EH (cell line): Measurements from ENCODE around the gene NUCKS1.
"Not testable (repeated sequence)": the region's sequence is repeated elsewhere in the genome, so short reads cannot be mapped to it uniquely, and the experiment has no call there.

ENCODE experiments used
- DNase-seq: peaks from one replicate; pipeline ENCODE4 v3.0.0-alpha.2; 2015; ENCODE audit warnings: low read depth

The NUCKS1 gene

DNA sequence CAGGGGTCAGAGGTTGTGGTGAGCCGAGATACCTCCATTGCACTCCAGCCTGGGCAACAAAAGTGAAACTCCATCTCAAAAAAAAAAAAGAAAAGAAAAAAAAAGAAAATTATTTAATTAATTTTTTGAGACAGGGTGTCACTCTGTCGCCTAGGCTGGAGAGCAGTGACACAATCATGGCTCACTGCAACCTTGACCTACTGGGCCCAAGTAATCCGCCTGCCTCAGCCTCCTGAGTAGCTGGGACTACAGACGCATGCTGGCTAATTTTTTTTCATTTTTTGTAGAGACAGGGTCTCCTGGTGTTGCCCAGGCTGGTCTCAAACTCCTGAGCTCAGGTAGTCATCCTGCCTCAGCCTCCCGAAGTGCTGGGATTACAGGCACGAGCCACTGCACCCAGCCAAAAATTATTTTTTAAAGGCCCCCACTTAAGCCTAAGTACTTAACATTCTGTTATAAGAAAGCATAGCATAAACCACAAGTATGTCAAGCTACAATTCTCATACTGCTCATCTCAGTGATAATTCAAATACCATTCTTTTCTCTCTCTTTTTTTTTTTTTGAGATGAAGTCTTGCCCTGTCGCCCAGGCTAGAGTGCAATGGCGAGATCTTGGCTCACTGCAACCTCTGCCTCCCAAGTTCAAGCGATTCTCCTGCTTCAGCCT, 19.9 kb downstream of the NUCKS1 start:
- DNase-seq, result peak; percentile 56

DNA sequence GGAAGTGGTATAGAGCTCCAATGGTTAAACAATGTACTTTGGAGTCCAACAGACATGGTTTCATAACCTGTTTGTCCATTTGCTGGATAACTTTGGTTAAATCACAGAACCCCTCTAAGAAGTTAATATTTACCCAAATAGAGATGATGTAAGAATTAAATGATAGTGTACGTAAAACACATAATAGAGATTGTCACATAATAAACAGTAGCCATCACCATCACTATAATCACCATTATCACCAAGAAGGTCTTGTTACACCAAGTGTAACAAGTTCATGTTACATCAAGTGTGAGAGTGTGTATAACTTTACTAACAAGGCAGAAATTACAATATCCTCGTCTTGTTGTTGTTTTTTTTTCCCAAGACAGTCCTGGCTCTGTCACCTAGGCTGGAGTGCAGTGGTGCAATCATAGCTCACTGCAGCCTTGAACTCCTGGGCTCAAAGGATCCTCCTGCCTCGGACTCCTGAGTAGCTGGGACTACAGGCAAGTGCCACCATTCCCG, 23.3 kb downstream of the NUCKS1 start:
- DNase-seq, result no peak

- no peak for DNase-seq
Observed at GRCh38 chr1:205725514-205725913, 24.5 kb downstream of the NUCKS1 start.

DNA sequence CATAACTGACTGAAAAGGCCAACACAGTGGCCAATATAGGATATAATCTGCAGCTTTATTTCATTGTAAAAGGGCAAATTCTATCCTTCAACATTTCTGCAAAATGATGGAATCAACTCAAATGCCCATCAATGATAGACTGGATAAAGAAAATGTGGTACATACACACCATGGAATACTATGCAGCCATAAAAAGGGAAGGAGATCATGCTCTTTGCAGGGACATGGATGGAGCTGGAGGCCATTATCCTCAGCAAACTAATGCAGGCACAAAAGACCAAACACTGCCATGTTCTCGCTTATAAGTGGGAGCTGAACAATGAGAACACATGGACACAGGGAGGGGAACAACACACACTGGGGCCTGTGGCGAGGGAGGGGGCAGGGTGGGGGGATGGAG, 29.2 kb downstream of the NUCKS1 start:
- not testable (repeated sequence) for DNase-seq

DNA sequence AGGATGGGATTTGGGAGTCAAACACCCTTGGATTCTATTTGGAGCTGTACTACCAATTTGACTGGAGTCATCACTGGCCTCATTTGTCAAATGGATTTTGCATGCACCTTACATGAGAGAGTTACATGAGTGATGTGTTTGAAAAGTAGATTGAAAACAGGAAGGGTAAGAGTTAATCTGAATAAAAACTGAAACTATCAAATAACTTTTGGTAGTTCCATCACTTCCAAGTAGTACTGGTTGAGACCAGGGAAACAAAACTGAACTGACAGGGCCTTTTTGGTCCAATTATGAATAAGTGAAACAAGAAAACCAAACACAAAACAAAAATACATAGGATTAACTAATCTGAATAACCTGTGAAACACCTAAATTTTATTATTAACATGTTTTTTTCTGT, 30.2 kb downstream of the NUCKS1 start:
- no peak for DNase-seq

- DNase-seq, result no peak
Observed at GRCh38 chr1:205719015-205719414, 31.0 kb downstream of the NUCKS1 start.

DNA sequence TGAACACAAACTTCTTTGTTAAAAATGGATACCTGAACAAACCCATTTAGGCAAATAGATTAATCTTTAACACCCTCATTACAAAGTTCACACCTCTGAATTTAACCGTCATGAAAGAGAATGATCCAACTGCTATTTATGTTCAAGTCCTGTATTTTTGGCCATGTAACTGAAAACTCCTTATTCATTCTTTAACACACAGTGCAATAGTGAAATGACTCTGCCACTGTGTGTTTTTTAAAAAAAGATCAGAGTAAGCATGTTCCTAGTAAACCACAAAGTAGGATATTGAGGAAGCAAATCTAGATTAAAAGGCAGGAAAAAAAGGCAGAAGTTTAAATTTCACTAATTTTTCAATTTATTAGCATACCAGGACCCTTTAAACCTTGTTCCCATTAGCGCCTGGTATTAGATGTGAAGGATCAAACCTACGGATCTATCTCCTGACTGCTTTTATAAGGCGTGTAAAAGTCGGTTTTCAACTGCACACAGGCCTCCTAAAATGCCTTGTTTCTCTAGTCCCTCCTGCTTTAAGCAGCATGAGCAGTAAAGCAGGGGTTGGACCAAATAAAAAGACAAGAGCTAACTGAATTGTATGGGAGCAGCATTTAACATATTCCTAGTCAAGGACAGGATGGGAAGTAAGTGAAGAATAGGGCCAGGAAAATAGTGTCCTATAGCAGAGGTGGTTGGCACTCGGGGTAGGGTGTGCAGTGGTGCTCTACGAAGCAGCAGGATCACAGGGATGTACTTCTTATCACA, 33.4 kb downstream of the NUCKS1 start:
- DNase-seq, result no peak

DNA sequence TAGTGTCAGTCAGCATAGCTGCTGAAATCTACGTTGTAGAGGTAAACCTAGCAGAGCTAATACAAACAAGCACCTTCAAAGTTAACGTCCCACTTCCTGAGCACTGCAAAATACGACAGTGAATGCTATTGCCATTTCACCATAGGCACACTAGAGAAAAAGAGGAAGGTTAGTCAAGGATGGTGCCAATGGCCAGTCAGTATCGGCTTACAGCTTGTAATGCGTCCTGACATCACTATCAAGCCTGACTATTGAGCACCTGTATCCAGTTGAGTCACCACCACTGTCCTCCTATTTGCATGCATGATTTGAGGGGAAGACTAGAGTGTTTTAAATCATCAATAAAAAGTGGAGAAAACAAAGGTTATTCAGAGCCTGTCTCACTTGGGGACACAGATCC, 34.4 kb downstream of the NUCKS1 start:
- no peak for DNase-seq

GRCh38 chr1:205714906-205715246, 35.1 kb downstream of the NUCKS1 start:
- no peak for DNase-seq

GRCh38 chr1:205714190-205714905, 35.6 kb downstream of the NUCKS1 start:
- peak; percentile 52 for DNase-seq

GRCh38 chr1:205711105-205712048, 38.6 kb downstream of the NUCKS1 start:
- peak; percentile 80 for DNase-seq

DNA sequence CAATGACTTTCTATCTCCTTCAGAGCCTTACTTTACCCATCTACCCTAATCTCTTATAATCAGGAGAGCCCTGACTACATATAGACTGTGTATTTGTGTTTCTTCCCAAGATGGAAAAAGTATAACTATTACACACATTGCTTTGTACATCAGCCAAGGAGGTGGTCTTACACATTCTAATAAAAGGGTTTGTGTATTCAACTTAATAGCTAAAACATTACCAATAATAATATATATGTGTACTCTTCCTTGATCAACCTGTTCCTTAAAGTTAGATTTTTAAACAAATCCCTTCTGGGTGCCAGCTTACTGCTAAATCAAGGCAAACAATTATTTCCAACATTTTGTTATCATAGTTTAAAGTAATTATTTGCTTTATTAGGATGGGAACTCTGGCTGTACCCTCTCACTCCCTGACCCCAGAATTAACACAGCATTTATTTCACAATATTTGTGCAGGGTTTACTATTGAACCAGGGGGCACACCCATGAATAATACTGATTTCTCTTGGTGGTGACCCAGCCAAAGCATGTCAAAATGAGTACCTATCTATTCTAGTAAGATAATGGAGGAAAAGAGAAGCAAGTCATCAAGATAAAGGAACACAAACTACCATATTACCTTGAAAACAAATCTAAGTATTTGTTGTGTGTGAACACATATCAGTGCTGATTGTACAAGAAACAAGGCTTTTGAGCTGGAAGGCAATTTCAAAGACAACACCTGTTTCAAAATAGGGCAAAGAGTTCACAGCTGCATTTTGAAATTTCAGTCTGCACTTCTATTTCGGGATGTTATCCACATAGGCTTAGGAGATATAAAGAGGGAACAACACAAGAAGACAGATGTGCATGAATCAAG, 39.5 kb downstream of the NUCKS1 start:
- DNase-seq, result no peak

- DNase-seq, result no peak
Observed at GRCh38 chr1:205709640-205710039, 40.3 kb downstream of the NUCKS1 start.

DNA sequence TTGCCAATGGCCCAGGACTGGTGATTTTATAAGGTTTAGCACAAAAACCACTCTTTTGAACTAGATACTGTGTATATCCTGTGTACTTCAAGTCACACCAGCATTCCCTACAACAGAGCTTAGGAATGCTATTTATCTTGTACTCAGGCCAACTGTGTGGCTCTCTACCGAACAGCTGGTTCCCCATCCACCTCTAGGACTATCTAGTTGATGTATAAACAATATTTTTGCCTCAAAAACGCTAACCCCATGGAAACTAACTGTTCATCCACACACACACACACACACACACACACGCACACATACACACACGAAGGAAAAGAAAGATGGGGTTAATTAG, 41.0 kb downstream of the NUCKS1 start:
- DNase-seq, result peak; percentile 80

DNA sequence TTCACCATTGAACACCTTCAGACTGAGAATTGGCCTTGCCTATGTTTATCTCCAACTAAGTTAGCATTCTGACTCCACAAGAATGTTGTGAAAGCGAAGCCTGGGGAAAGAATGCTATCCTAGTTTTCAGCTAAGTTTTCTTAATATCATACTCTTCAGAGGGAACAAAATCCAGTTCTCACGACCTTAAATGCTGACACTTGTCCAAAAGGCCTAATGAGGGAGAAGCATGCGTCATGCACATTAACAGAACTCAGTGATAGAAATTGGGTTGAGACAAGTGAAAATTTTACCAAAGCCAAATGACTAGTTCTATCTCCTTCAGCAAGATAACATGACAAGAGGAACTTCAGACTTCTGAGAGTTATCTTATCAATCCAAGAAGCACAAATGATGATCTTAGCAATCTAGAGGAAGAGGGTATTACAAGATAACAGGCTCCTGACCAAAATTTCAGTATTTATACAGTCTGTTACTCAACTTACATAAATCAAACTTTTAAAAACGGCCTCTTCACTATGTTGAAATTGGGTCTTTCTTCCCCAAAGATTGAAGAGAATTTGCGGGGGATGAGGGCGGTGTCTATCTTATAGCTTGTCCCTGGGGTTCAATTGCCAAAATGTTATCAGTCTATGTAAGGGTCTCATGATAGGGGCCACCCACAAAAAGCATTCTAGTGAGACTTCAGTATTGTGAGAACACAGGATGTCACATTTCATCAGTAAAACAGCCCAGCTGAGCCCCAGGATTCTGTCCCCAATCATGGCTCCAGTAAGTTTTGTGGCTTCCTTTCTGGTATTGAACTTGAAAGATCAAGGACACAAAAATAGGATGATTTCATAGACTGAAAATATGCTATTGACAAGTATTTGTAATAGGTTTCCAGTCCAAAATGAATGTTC, 43.1 kb downstream of the NUCKS1 start:
- DNase-seq, result no peak

GRCh38 chr1:205704903-205705302, 45.1 kb downstream of the NUCKS1 start:
- no peak for DNase-seq

- no peak for DNase-seq
Observed at GRCh38 chr1:205703072-205703471, 46.9 kb downstream of the NUCKS1 start.

- DNase-seq, result no peak
Observed at GRCh38 chr1:205701891-205702290, 48.1 kb downstream of the NUCKS1 start.

- DNase-seq, result no peak
Observed at GRCh38 chr1:205701420-205701819, 48.6 kb downstream of the NUCKS1 start.

- DNase-seq, result peak; percentile 20
Observed at GRCh38 chr1:205700865-205701401, 49.0 kb downstream of the NUCKS1 start.
